HepG2 (cell line): ENCODE results near the gene AMBRA1. TPM values are rescaled to one million over a fixed set of nuclear protein-coding genes. Genes with fewer than 3 reads are reported as not detected.
"Not testable (repeated sequence)": the region's sequence is repeated elsewhere in the genome, so short reads cannot be mapped to it uniquely, and the experiment has no call there.

Experiments
- BORCS8-MEF2B ChIP-seq: sonication (generic); formaldehyde crosslinking; IDR thresholded peaks from 2 replicates; pipeline ENCODE4 v1.8.0; 2022; ENCODE audit warnings: mild to moderate bottlenecking, missing genetic modification reagents
- CBFB ChIP-seq: sonication (generic); formaldehyde crosslinking; IDR thresholded peaks from 2 replicates; pipeline ENCODE4 v1.4.0; 2020; ENCODE audit warnings: missing genetic modification reagents
- CCDC6 ChIP-seq: sonication (generic); formaldehyde crosslinking; IDR thresholded peaks from 2 replicates; pipeline ENCODE4 v1.8.1; 2022; ENCODE audit warnings: mild to moderate bottlenecking, missing genetic modification reagents, moderate library complexity
- CENPT ChIP-seq: sonication (generic); formaldehyde crosslinking; IDR thresholded peaks from 2 replicates; pipeline ENCODE4 v1.8.0; 2022; ENCODE audit warnings: low read depth, mild to moderate bottlenecking, moderate library complexity, missing genetic modification reagents
- DR1 ChIP-seq: sonication (generic); formaldehyde crosslinking; IDR thresholded peaks from 2 replicates; pipeline ENCODE4 v1.8.0; 2021; ENCODE audit warnings: mild to moderate bottlenecking, missing genetic modification reagents, inconsistent platforms
- GATAD2A ChIP-seq: IDR thresholded peaks from 2 replicates; pipeline ENCODE4 v1.6.1; 2016
- KDM4B ChIP-seq: sonication (generic); formaldehyde crosslinking; IDR thresholded peaks from 2 replicates; pipeline ENCODE4 v1.4.0; 2020; ENCODE audit warnings: missing genetic modification reagents
- MTA1 ChIP-seq: sonication (generic); formaldehyde crosslinking; IDR thresholded peaks from 2 replicates; pipeline ENCODE4 v1.4.0; 2020; ENCODE audit warnings: missing genetic modification reagents, mild to moderate bottlenecking, borderline replicate concordance
- PHF21A ChIP-seq: sonication (generic); formaldehyde crosslinking; IDR thresholded peaks from 2 replicates; pipeline ENCODE4 v1.5.0; 2020; ENCODE audit warnings: mild to moderate bottlenecking, missing genetic modification reagents
- POLR2G ChIP-seq: fragments of 200-400 bp; formaldehyde crosslinking; IDR thresholded peaks from 2 replicates; pipeline ENCODE4 v1.6.1; 2018; ENCODE audit warnings: mild to moderate bottlenecking, low read depth, low read length, moderate library complexity
- SALL2 ChIP-seq: sonication (generic); formaldehyde crosslinking; IDR thresholded peaks from 2 replicates; pipeline ENCODE4 v1.8.1; 2023; ENCODE audit warnings: mild to moderate bottlenecking, missing genetic modification reagents, inconsistent platforms
- SIX1 ChIP-seq: sonication (generic); formaldehyde crosslinking; IDR thresholded peaks from 2 replicates; pipeline ENCODE4 v1.4.0; 2020; ENCODE audit warnings: missing genetic modification reagents, borderline replicate concordance
- SOX13 ChIP-seq, 3 experiments: fragments of 450-650 bp in 1 of 3; sonication (generic) in 1 of 3; formaldehyde crosslinking in 1 of 3; IDR thresholded peaks in 2 of 3; conservative IDR thresholded peaks in 1 of 3; 2 replicates each; pipeline versions ENCODE4 v1.5.0 to v1.6.1; 2016 to 2020; ENCODE audit warnings: antibody characterized with exemption in 1 of 3, mild to moderate bottlenecking in 1 of 3, missing compliant biosample characterization in 1 of 3, missing genetic modification reagents in 1 of 3, moderate library complexity in 1 of 3
- THAP11 ChIP-seq: IDR thresholded peaks from 2 replicates; pipeline ENCODE4 v1.6.1; 2016; ENCODE audit warnings: missing biosample characterization, missing genetic modification reagents
- ZBTB20 ChIP-seq: sonication (generic); formaldehyde crosslinking; IDR thresholded peaks from 2 replicates; pipeline ENCODE4 v1.8.1; 2023; ENCODE audit warnings: missing genetic modification reagents, low read depth, mild to moderate bottlenecking, borderline replicate concordance
- ZBTB7B ChIP-seq: sonication (generic); formaldehyde crosslinking; IDR thresholded peaks from 2 replicates; pipeline ENCODE4 v1.4.0; 2020; ENCODE audit warnings: missing genetic modification reagents
- ZNF224 ChIP-seq: sonication (generic); formaldehyde crosslinking; IDR thresholded peaks from 2 replicates; pipeline ENCODE4 v1.5.0; 2020; ENCODE audit warnings: mild to moderate bottlenecking, missing genetic modification reagents
- ZNF792 ChIP-seq: IDR thresholded peaks from 2 replicates; pipeline ENCODE4 v1.6.1; 2016
- polyA plus RNA-seq, 8 experiments: library from polyadenylated mRNA; depleted of rRNA in 3 of 8; stranded (reverse) in 7 of 8; unstranded in 1 of 8; fragments of >200 nt; fragmentation: Illumina TruSeq in 4 of 8; extraction: Trizol in 4 of 8; gene quantifications; 2 replicates each; pipeline versions ENCODE4 v1.2.1 to v1.2.3, GENCODE V29; 2011 to 2016; ENCODE audit warnings: low read depth in 4 of 8, missing spikeins in 1 of 8, mixed read lengths in 1 of 8; ENCODE audit not compliant: insufficient read depth in 1 of 8
- total RNA-seq, 5 experiments: library from RNA; depleted of rRNA; stranded (reverse); fragments of >200 nt; fragmentation: Illumina TruSeq; extraction: Trizol; gene quantifications; 2 replicates each; pipeline ENCODE4 v1.2.3, GENCODE V29; 2016; ENCODE audit warnings: low read depth in 1 of 5
- TF ChIP-seq, protein P1 (sequence below): sonication (generic); formaldehyde crosslinking; IDR thresholded peaks from 2 replicates; pipeline ENCODE4 v1.4.0; 2020; ENCODE audit warnings: missing genetic modification reagents
- TF ChIP-seq, protein P2 (sequence below): IDR thresholded peaks from 2 replicates; pipeline ENCODE4 v1.6.1; 2012; ENCODE audit warnings: inconsistent platforms
- TF ChIP-seq, protein P3 (sequence below): sonication (generic); formaldehyde crosslinking; IDR thresholded peaks from 2 replicates; pipeline ENCODE4 v1.5.0; 2020; ENCODE audit warnings: mild to moderate bottlenecking, missing genetic modification reagents
- TF ChIP-seq, protein P4 (sequence below): sonication (generic); formaldehyde crosslinking; IDR thresholded peaks from 2 replicates; pipeline ENCODE4 v1.5.0; 2020; ENCODE audit warnings: mild to moderate bottlenecking, missing genetic modification reagents, moderate library complexity

The AMBRA1 gene
- total and polyA plus RNA-seq, 2 of the 13 experiments (the other 11 are each of a cell fraction or from before 2014, with no cell fraction given), result 15.7 to 26.0 TPM

DNA sequence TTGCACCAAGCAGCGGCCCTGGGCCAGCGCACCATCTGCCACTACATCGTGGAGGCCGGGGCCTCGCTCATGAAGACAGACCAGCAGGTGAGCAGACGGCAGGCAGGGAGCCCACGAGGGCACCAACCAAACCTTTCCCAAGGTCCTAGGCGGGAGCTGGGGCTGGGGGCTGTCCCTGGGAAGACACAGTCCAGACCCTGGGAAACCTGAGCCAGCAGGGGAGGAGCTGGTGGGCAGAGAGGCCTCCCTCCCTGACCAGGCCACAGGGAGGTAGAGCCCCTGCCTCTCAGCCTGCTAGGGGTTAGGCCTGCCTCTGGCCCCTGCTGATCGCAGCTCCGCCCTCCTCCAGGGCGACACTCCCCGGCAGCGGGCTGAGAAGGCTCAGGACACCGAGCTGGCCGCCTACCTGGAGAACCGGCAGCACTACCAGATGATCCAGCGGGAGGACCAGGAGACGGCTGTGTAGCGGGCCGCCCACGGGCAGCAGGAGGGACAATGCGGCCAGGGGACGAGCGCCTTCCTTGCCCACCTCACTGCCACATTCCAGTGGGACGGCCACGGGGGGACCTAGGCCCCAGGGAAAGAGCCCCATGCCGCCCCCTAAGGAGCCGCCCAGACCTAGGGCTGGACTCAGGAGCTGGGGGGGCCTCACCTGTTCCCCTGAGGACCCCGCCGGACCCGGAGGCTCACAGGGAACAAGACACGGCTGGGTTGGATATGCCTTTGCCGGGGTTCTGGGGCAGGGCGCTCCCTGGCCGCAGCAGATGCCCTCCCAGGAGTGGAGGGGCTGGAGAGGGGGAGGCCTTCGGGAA, 214.1 kb downstream of the AMBRA1 start (continued):
- TF ChIP-seq, protein P1, sequence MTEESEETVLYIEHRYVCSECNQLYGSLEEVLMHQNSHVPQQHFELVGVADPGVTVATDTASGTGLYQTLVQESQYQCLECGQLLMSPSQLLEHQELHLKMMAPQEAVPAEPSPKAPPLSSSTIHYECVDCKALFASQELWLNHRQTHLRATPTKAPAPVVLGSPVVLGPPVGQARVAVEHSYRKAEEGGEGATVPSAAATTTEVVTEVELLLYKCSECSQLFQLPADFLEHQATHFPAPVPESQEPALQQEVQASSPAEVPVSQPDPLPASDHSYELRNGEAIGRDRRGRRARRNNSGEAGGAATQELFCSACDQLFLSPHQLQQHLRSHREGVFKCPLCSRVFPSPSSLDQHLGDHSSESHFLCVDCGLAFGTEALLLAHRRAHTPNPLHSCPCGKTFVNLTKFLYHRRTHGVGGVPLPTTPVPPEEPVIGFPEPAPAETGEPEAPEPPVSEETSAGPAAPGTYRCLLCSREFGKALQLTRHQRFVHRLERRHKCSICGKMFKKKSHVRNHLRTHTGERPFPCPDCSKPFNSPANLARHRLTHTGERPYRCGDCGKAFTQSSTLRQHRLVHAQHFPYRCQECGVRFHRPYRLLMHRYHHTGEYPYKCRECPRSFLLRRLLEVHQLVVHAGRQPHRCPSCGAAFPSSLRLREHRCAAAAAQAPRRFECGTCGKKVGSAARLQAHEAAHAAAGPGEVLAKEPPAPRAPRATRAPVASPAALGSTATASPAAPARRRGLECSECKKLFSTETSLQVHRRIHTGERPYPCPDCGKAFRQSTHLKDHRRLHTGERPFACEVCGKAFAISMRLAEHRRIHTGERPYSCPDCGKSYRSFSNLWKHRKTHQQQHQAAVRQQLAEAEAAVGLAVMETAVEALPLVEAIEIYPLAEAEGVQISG (CRISPR knock-in tag), result peak; percentile 66
- peak; percentile 68 for TF ChIP-seq DR1 (CRISPR knock-in tag)
- peak; percentile 17; the same call in 1 of the 2 replicates for TF ChIP-seq CBFB
- TF ChIP-seq, protein P2, sequence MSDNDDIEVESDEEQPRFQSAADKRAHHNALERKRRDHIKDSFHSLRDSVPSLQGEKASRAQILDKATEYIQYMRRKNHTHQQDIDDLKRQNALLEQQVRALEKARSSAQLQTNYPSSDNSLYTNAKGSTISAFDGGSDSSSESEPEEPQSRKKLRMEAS, result 0 out of 2 replicates have a peak, but pooled peaks have one; percentile 55
- peak; percentile 37; the same call in 1 of the 2 replicates for TF ChIP-seq GATAD2A
- TF ChIP-seq, protein P3, sequence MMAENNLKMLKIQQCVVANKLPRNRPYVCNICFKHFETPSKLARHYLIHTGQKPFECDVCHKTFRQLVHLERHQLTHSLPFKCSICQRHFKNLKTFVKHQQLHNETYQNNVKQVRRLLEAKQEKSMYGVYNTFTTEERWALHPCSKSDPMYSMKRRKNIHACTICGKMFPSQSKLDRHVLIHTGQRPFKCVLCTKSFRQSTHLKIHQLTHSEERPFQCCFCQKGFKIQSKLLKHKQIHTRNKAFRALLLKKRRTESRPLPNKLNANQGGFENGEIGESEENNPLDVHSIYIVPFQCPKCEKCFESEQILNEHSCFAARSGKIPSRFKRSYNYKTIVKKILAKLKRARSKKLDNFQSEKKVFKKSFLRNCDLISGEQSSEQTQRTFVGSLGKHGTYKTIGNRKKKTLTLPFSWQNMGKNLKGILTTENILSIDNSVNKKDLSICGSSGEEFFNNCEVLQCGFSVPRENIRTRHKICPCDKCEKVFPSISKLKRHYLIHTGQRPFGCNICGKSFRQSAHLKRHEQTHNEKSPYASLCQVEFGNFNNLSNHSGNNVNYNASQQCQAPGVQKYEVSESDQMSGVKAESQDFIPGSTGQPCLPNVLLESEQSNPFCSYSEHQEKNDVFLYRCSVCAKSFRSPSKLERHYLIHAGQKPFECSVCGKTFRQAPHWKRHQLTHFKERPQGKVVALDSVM (CRISPR knock-in tag), result peak; percentile 86
- 0 out of 2 replicates have a peak, but pooled peaks have one; percentile 48 for TF ChIP-seq ZNF224 (CRISPR knock-in tag)
- TF ChIP-seq SOX13 (IDR thresholded peaks at IDR 0.05), result not testable (repeated sequence)
- TF ChIP-seq SOX13 (CRISPR knock-in tag; conservative IDR thresholded peaks at IDR 0.05 in 1 of 2, IDR thresholded peaks at IDR 0.05 in 1 of 2), result peak in 1 of 2 experiments; percentile 51; a peak in 1 of 4 replicates
- peak; percentile 39; the same call in 1 of the 2 replicates for TF ChIP-seq SIX1 (CRISPR knock-in tag)
- TF ChIP-seq KDM4B (CRISPR knock-in tag), result 0 out of 2 replicates have a peak, but pooled peaks have one; percentile 33
- 0 out of 2 replicates have a peak, but pooled peaks have one; percentile 30 for TF ChIP-seq MTA1 (CRISPR knock-in tag)
- TF ChIP-seq, protein P4, sequence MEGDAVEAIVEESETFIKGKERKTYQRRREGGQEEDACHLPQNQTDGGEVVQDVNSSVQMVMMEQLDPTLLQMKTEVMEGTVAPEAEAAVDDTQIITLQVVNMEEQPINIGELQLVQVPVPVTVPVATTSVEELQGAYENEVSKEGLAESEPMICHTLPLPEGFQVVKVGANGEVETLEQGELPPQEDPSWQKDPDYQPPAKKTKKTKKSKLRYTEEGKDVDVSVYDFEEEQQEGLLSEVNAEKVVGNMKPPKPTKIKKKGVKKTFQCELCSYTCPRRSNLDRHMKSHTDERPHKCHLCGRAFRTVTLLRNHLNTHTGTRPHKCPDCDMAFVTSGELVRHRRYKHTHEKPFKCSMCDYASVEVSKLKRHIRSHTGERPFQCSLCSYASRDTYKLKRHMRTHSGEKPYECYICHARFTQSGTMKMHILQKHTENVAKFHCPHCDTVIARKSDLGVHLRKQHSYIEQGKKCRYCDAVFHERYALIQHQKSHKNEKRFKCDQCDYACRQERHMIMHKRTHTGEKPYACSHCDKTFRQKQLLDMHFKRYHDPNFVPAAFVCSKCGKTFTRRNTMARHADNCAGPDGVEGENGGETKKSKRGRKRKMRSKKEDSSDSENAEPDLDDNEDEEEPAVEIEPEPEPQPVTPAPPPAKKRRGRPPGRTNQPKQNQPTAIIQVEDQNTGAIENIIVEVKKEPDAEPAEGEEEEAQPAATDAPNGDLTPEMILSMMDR (CRISPR knock-in tag), result peak; percentile 40
- 0 out of 2 replicates have a peak, but pooled peaks have one; percentile 26 for TF ChIP-seq THAP11
- peak; percentile 51; the same call in 1 of the 2 replicates for TF ChIP-seq BORCS8-MEF2B (CRISPR knock-in tag)
- peak; percentile 66 for TF ChIP-seq ZNF792
- 0 out of 2 replicates have a peak, but pooled peaks have one; percentile 22 for TF ChIP-seq CCDC6
- peak; percentile 73 for TF ChIP-seq ZBTB7B (CRISPR knock-in tag)
- peak; percentile 12; the same call in 1 of the 2 replicates for TF ChIP-seq SALL2
- 0 out of 2 replicates have a peak, but pooled peaks have one; percentile 29 for TF ChIP-seq POLR2G
- TF ChIP-seq PHF21A (CRISPR knock-in tag), result 0 out of 2 replicates have a peak, but pooled peaks have one; percentile 32
- TF ChIP-seq ZBTB20 (CRISPR knock-in tag), result peak; percentile 24; the same call in 1 of the 2 replicates
- 0 out of 2 replicates have a peak, but pooled peaks have one; percentile 59 for TF ChIP-seq CENPT
